OCI-LY1 (cell line): ENCODE measurements around the gene KXD1.

ENCODE experiments used
- EZH2 ChIP-seq: fragments of 200-600 bp; sonication (generic), shearing (Covaris generic); IDR thresholded peaks from 2 replicates; pipeline ENCODE4 v1.8.0; 2017; ENCODE audit warnings: borderline replicate concordance, mixed run types, mild to moderate bottlenecking, antibody characterized with exemption, low read length, moderate library complexity, mixed read lengths
- TF ChIP-seq, protein P1 (sequence below): fragments of 200-600 bp; sonication (generic), shearing (Covaris generic); IDR thresholded peaks from 2 replicates; pipeline ENCODE4 v1.5.1; 2017; ENCODE audit warnings: mild to moderate bottlenecking, antibody characterized with exemption, low read length, moderate library complexity, mixed read lengths

GRCh38 chr19:18605196-18605545 is 47.5 kb downstream of the KXD1 start:
- TF ChIP-seq, protein P1, sequence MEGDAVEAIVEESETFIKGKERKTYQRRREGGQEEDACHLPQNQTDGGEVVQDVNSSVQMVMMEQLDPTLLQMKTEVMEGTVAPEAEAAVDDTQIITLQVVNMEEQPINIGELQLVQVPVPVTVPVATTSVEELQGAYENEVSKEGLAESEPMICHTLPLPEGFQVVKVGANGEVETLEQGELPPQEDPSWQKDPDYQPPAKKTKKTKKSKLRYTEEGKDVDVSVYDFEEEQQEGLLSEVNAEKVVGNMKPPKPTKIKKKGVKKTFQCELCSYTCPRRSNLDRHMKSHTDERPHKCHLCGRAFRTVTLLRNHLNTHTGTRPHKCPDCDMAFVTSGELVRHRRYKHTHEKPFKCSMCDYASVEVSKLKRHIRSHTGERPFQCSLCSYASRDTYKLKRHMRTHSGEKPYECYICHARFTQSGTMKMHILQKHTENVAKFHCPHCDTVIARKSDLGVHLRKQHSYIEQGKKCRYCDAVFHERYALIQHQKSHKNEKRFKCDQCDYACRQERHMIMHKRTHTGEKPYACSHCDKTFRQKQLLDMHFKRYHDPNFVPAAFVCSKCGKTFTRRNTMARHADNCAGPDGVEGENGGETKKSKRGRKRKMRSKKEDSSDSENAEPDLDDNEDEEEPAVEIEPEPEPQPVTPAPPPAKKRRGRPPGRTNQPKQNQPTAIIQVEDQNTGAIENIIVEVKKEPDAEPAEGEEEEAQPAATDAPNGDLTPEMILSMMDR: no peak
- no peak for TF ChIP-seq EZH2
